Muscle layer of duodenum (tissue), 2 donors: Measurements from ENCODE around the gene TBC1D7.

Experiments
- H3K27ac ChIP-seq: one replicate; pipeline ENCODE4 v1.7.0; 2013; ENCODE audit warnings: mild to moderate bottlenecking, low read length
- H3K27me3 ChIP-seq: one replicate; pipeline ENCODE4 v1.7.0; 2013; ENCODE audit warnings: low read depth, mild to moderate bottlenecking, control low read depth, low read length
- H3K36me3 ChIP-seq, 2 donors: one replicate each; pipeline ENCODE4 v1.7.0; 2013; ENCODE audit warnings: low read length in 2 of 2, control low read depth in 1 of 2, mild to moderate bottlenecking in 1 of 2; ENCODE audit not compliant: insufficient read depth in 2 of 2, control insufficient read depth in 1 of 2
- H3K4me1 ChIP-seq, 2 donors: one replicate each; pipeline ENCODE4 v1.7.0; 2013; ENCODE audit warnings: low read length in 2 of 2, mild to moderate bottlenecking in 2 of 2, control low read depth in 1 of 2, moderate library complexity in 1 of 2; ENCODE audit not compliant: insufficient read depth in 2 of 2, control insufficient read depth in 1 of 2
- H3K4me3 ChIP-seq, 2 donors: one replicate each; pipeline ENCODE4 v1.7.0; 2013; ENCODE audit warnings: low read length in 2 of 2, low read depth in 1 of 2, mild to moderate bottlenecking in 1 of 2
- H3K9me3 ChIP-seq, 2 donors: one replicate each; pipeline ENCODE4 v1.7.0; 2013; ENCODE audit warnings: low read length in 2 of 2, control low read depth in 1 of 2, mild to moderate bottlenecking in 1 of 2; ENCODE audit not compliant: control insufficient read depth in 1 of 2
- donor health status: healthy.

The TBC1D7 gene

DNA sequence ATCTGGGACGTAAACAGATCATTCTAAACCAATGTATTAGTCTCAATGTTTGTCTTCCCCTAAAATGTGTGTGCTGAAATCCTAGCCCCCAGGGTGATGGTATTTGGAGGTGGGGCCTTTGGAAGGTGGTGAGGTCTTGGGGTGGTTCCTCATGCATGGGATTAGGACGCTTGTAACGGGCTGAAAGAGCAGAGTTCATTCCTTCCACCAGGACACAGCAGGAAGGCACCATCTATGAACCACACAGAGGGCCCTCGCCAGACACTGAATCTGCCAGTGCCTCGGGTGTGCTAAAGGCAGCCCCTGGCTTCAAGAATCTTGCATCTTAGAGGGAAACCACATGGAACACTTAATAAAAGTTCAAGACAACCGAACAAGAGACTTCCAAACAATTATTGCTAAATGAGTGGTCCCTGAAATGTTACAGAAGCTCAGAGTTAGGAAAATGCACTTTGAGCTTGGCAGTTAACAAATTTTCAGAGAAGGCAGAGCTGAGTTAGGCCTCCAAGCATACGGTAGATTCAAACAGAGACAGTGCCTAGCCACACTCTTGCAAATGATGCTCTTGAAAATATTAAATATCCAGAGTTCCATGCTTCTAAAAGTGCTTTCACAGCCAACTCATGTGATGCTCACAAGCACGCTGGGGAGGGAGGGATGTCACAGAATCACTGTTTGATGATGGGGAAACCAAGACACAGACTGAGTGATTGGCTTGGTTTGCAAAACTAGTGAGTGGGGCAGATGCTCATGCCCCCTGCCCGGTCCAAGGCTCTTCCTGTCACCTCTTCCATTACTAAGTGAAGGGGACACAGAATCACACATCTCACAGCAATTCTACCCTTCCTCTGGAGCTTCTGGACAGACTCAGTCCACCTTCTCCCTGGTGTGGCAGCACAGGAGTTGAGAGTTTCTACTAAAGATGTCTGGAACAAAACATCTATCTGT lies 27.4 kb downstream of the TBC1D7 start:
- Histone ChIP-seq H3K4me1 (peaks cover 6 to 25% of the 10 kb centered on the region in 2 donors), H3K9me3 (no peaks in the 10 kb centered on the region), H3K27ac (no peak overlapping the region), H3K4me3 (no peak overlapping the region), H3K27me3 (no peaks in the 10 kb centered on the region), H3K36me3 (peaks cover 13 to 28% of the 10 kb centered on the region in 2 donors)

DNA sequence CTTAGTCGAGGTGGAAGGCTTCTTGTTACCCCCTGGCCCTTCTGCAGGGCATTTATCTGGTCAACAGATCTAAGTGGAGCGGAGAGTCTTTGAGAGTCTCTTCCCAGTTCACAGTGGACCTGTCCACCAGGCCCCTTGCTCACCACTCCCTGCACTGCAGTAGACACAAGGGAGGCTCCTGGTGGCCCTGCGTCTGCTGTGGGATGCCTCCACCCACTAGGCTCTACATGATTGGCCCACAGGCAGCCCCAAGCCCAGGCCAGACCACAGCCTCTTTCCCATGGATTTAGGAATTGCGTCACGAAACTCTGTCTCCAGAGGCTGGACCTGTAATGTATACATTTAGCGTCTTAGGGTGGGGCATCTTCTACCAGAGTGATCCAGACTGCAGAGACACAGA lies 28.4 kb downstream of the TBC1D7 start:
- Histone ChIP-seq H3K27me3 (no peaks in the 10 kb centered on the region), H3K9me3 (no peaks in the 10 kb centered on the region), H3K36me3 (peaks cover 12 to 22% of the 10 kb centered on the region in 2 donors), H3K4me3 (no peak overlapping the region), H3K27ac (no peak overlapping the region), H3K4me1 (peaks cover 6 to 25% of the 10 kb centered on the region in 2 donors)

DNA sequence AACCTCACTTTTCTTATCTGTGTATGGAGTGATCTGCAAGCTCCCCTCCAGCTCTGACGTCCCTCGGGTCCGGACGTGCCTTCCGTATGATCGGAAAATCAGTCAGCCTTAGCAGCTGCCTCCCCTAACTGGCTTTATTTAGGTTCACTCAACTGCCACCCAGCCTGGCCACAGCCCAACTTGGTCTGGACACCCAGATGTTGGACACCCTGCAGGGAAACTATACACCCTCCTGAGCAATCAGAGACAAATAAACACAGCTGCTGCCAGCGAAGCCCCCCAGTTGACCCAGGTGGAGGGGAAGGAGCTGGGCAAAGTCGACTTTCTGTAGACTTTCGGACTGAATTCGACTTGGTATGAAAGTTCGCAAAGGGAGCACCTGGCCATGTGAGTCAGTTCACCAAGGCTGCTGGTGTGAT lies 28.9 kb downstream of the TBC1D7 start:
- Histone ChIP-seq H3K36me3 (peaks cover 16 to 25% of the 10 kb centered on the region in 2 donors), H3K27me3 (no peaks in the 10 kb centered on the region), H3K9me3 (no peaks in the 10 kb centered on the region), H3K27ac (no peak overlapping the region), H3K4me1 (peaks cover 6 to 23% of the 10 kb centered on the region in 2 donors), H3K4me3 (no peak overlapping the region)

- H3K36me3 ChIP-seq, result peaks cover 24 to 31% of the 10 kb centered on the region in 2 donors
- peaks cover 6 to 15% of the 10 kb centered on the region in 2 donors for H3K4me1 ChIP-seq
- H3K27me3 ChIP-seq, result no peaks in the 10 kb centered on the region
- no peak overlapping the region for H3K4me3 ChIP-seq
- no peaks in the 10 kb centered on the region for H3K9me3 ChIP-seq
- H3K27ac ChIP-seq, result no peak overlapping the region
Observed at GRCh38 chr6:13298446-13298845, 29.9 kb downstream of the TBC1D7 start.

DNA sequence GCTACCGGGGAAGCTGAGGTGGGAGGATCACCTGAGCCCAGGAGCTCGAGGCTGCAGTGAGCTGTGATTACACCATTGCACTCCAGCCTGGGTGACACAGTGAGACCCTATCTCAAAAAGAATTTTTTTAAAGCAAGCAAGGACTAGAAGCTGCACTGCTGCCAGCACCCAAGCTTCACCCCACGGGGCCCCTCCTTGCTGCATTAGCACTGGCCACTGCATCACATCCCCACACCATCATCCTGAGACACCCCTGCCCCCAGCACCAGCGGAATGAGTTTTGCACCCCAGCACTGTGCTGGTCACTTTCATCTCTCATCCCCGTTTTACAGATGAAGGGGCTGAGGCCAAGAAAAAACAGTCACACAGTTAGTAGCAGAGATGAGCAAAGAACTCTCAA lies 30.9 kb downstream of the TBC1D7 start:
- Histone ChIP-seq H3K27me3 (no peaks in the 10 kb centered on the region), H3K9me3 (no peaks in the 10 kb centered on the region), H3K27ac (no peak overlapping the region), H3K4me3 (no peak overlapping the region), H3K4me1 (peaks cover 4 to 5% of the 10 kb centered on the region in 2 donors), H3K36me3 (peaks cover 24 to 34% of the 10 kb centered on the region in 2 donors)

GRCh38 chr6:13296536-13296997 lies 31.8 kb downstream of the TBC1D7 start:
- Histone ChIP-seq H3K4me3 (no peak overlapping the region), H3K36me3 (peaks cover 19 to 26% of the 10 kb centered on the region in 2 donors), H3K27ac (no peak overlapping the region), H3K9me3 (no peaks in the 10 kb centered on the region), H3K27me3 (no peaks in the 10 kb centered on the region), H3K4me1 (no peaks in the 10 kb centered on the region)

DNA sequence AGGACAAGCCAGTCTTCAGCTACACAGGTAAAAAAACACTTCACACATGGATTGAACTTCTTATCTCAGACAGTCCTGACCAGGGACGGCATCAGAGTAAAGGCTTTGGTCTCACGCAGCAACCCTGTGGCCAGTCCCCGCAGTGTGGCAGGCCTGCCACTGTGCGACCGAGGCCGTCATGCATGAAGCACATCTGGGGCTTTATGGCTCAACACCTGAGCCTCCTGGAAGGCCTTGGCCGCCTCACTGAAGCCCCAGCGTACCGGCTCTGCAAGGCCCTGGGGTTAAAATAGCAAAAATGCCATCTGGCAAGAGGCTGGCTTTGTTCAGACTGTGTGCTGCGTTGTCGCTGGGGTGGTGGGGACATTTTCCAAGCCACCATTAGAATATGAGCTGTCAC lies 32.8 kb downstream of the TBC1D7 start:
- Histone ChIP-seq H3K27ac (no peak overlapping the region), H3K4me1 (no peaks in the 10 kb centered on the region), H3K9me3 (no peaks in the 10 kb centered on the region), H3K4me3 (no peak overlapping the region), H3K27me3 (no peaks in the 10 kb centered on the region), H3K36me3 (peaks cover 19 to 22% of the 10 kb centered on the region in 2 donors)

DNA sequence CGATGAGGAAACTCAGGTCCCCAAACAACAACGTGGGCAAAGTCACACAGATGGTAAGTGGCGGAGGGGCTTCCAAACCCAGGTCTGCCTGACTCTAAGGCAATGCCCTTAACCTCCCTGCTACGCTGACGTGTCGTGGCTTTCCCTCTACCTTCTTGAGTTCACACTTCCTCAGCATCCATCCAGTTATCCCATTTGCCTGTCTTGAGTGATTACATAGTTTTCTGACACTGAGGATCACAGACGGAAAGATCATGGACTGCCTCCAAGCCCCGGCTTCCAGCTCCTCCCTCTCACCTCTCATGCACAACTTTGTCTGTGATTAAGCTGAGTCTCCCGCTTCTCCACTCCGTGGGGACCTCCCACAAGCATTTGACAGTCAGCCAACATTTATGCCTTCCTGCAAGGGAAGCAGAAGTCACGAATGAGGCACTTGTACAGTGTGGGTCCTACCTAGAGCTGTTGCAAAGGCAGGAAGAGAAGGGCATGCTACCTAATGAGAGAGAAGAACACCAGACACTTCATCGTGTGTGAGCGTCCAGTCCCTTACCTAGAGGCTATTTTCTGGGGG lies 33.8 kb downstream of the TBC1D7 start:
- Histone ChIP-seq H3K36me3 (peaks cover 19 to 22% of the 10 kb centered on the region in 2 donors), H3K27ac (no peak overlapping the region), H3K4me3 (no peak overlapping the region)

GRCh38 chr6:13292774-13293173 lies 35.6 kb downstream of the TBC1D7 start:
- H3K4me1 ChIP-seq, result no peaks in the 10 kb centered on the region
- no peak overlapping the region for H3K4me3 ChIP-seq
- peaks cover 25 to 26% of the 10 kb centered on the region in 2 donors for H3K36me3 ChIP-seq
- H3K27ac ChIP-seq, result no peak overlapping the region
- no peaks in the 10 kb centered on the region for H3K9me3 ChIP-seq
- H3K27me3 ChIP-seq, result no peaks in the 10 kb centered on the region

More for the DNA sequence above, 33.8 kb downstream of the TBC1D7 start:
- Histone ChIP-seq H3K4me1 (no peaks in the 10 kb centered on the region), H3K27me3 (no peaks in the 10 kb centered on the region), H3K9me3 (no peaks in the 10 kb centered on the region)

DNA sequence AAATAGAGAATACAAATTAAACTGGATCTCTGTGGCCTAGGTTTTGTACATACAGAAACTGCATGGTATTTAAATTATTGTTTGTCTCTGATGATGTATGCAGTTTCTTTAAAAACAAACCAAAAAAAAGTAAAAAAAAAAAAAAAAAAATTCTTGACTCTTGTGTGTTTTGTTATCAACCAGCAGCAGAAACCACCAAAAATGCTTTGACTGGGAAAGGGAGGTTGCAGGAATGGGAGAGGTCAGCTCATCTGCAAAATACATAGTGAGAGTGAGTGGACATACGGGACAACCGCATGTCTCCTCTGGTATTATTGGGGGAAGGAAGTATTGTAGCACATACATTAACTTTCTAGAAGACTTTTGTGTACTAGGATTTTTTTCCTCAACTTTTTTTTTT lies 38.0 kb downstream of the TBC1D7 start:
- Histone ChIP-seq H3K9me3 (peaks cover 7 to 17% of the 10 kb centered on the region in 2 donors), H3K36me3 (peaks cover 29 to 38% of the 10 kb centered on the region in 2 donors), H3K27me3 (no peaks in the 10 kb centered on the region), H3K27ac (no peak overlapping the region), H3K4me1 (no peaks in the 10 kb centered on the region), H3K4me3 (no peak overlapping the region)

DNA sequence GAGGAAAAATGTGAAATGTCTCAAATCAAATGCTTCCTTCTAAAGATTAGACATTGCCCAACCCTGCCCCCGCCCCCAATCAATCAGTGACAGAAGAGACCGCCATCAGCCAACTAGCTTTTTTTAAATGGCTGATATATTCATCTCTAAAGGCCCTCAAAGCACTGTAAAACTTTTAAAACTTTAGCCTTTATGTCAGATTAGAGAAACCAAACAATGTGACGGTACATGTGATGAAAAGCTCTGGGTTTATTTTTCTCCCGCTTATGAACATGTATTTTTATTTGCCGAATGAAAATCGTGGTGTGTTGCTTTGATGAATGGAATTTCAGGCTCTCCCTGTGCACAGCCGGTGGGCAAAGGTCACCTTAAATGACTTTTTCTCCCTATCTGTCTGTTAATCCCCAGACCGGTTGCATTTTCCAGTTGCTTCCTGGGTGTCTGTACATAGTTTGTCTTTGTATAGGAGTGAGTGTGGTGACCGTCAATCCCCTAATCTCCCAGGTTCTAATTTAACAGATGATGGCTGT lies 38.5 kb downstream of the TBC1D7 start:
- peaks cover 25 to 41% of the 10 kb centered on the region in 2 donors for H3K36me3 ChIP-seq
- H3K27me3 ChIP-seq, result no peaks in the 10 kb centered on the region
- no peak overlapping the region for H3K4me3 ChIP-seq
- no peaks in the 10 kb centered on the region for H3K4me1 ChIP-seq
- H3K27ac ChIP-seq, result no peak overlapping the region
- H3K9me3 ChIP-seq, result peaks cover 7 to 17% of the 10 kb centered on the region in 2 donors
